GM12874 (cell line): Measurements from ENCODE around the gene CCR4.

Source experiments
- TF ChIP-seq, protein P1 (sequence below): IDR thresholded peaks from 2 replicates; pipeline ENCODE4 v1.5.1; 2011; ENCODE audit warnings: low read depth, mild to moderate bottlenecking, control low read depth, low read length, moderate library complexity; ENCODE audit not compliant: insufficient read depth

CCR4 gene

DNA sequence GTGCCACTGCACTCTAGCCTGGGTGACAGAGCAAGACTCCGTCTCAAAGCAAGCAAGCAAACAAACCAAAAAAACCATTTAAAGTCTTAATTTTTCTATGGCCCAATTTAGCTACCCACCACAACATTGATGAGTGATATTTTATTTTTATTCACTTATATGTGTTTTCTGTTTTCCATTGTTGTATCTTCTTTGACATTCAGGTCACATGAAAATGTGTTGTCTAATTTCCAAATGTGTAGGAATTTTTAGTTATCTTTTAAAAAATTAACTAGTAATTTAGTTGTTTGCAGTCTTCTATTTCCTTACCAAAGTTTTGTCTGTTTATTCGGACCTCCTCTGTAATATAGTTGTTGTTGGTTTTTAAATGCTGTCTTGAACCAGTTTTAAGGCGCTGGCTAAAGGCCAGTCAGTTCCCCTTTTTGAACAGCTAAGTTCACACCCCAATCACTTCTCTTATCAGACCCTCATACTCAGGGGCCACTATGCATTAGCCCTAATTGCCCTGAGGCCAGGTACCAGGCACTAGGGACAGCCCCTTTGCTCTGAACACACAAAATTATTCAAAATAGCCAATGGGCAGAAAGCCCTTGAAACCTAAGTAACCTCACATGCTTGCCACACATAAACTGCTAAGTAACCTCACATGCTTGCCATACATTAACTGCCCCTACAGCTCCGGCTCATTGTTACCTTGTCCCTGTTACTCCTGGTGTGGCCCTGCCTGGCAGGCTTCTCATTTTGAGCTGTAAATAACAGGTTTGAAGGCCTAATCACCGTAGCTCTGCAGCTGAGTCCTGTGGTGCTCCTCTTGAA is 4.3 kb upstream of the CCR4 start:
- TF ChIP-seq, protein P1, sequence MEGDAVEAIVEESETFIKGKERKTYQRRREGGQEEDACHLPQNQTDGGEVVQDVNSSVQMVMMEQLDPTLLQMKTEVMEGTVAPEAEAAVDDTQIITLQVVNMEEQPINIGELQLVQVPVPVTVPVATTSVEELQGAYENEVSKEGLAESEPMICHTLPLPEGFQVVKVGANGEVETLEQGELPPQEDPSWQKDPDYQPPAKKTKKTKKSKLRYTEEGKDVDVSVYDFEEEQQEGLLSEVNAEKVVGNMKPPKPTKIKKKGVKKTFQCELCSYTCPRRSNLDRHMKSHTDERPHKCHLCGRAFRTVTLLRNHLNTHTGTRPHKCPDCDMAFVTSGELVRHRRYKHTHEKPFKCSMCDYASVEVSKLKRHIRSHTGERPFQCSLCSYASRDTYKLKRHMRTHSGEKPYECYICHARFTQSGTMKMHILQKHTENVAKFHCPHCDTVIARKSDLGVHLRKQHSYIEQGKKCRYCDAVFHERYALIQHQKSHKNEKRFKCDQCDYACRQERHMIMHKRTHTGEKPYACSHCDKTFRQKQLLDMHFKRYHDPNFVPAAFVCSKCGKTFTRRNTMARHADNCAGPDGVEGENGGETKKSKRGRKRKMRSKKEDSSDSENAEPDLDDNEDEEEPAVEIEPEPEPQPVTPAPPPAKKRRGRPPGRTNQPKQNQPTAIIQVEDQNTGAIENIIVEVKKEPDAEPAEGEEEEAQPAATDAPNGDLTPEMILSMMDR = no peak

DNA sequence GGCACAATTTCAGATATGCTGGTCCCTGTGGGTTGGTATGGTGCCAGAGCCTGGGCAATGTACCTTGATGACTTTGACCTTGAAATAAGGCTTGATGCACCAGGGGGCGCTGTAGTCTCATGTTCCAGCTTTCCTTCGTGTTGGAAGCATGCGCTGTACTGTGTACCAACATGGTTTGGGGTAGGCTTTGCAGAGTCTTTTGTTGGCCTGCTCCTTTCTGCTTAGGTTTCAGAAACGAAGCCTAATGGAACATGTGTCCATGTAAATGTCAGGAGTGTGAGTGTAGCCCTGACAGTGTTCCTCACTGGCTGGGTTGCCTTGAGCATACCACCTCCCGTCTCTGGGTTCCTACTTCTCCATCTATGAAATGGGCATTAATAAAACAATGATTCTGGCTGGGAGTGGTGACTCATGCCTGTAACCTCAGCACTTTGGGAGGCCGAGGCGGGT is 3.6 kb upstream of the CCR4 start:
- TF ChIP-seq, protein P1 = peak; percentile 73

DNA sequence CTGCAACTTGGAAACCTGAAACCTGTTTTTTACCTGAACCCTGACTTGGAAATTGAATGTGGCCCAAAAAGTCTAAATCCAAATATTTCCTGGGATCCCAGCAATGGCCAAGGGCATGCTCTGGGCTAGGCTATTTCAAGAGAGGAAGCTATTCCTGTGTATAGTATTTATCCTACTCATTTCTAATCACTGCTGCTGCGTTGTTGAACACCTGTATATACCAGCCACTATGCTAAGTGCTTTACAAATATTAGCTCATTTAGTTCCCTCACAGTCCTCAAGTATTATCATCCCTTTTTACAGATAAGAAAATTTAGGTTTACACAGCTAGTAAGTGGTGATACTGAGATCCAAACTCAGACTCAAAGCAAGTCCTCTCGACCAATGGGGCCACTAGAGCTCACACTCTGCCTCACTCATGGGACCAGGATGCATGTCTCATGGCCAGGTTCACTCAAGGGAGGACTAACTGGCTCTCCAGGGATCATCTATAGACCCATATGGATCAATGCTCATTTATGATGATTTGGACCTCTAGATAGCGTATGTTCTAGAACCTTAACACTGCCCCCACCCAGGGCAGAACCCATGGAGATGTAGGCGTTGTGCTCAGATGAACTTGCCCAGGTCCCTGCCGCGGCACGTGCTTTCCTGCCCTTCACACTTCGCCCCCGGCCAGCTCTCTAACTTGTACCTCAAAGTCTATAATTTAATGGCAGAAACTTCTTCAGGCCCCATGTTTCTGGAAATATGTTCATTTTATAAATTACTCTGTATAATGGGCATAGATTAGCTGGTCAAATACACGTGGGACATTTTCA is 2.6 kb upstream of the CCR4 start:
- TF ChIP-seq, protein P1 = no peak

DNA sequence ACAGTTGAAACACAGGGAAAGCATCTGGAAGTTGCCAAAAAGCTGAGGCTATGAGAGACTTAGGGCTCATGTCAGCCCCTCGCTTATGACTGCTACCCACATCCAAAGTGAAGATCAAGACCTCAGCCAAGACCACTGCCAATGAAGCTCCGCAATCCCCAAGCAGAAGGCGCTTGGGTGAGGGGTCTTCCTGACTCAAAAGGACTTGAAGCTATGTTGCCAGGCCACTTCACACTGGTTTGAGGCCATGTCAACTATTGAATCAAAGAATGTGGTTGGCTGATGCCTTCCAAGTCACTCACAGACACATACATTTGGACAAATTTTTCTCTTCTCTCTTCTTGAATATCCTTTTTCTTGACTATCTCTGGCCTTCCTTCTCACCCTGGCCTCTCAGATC is 928 bp upstream of the CCR4 start:
- TF ChIP-seq, protein P1 = no peak

DNA sequence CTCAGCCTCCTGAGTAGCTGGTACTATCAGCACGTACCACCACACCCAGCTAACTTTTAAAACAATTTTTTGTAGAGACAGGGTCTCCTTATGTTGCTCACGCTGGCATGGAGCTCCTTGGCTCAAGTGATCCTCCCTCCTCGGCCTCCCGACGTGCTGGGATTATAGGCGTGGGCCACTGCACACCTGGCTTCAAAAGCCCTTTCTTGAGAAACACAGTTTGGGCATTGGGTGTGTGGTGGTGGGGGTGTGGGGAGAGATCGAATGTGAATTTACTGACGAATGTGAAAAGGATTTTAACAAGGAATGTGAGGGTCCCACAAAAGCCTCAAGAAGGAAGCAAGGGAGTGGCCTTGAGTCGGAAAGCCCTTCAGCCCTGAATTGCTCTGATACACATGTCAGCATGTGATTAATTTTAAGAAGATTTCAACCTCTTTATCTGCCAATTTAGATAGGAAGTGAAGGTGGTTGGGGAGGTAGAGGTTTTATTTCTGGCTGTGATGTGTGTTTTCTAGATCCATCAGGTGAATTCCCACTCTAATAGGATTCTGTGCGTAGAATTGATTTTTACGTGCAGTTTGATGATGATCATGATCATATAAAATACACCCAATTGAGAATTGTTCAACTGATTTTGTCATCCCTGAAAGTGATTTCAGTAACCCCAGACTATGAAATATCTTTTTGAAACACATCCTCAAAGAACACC is 1.1 kb downstream of the CCR4 start:
- TF ChIP-seq, protein P1 = no peak

DNA sequence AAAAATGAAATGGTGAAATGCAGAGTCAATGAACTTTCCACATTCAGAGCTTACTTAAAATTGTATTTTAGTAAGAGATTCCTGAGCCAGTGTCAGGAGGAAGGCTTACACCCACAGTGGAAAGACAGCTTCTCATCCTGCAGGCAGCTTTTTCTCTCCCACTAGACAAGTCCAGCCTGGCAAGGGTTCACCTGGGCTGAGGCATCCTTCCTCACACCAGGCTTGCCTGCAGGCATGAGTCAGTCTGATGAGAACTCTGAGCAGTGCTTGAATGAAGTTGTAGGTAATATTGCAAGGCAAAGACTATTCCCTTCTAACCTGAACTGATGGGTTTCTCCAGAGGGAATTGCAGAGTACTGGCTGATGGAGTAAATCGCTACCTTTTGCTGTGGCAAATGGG is 3.1 kb downstream of the CCR4 start:
- TF ChIP-seq, protein P1 = no peak
